HG03095 (cell line): ENCODE data around the gene MBOAT1.

ENCODE experiments used
- ATAC-seq: cut with Tn5 transposase; IDR thresholded peaks from one replicate; pipeline ENCODE4 v1.9.1; 2021; ENCODE audit warnings: moderate library complexity; ENCODE audit not compliant: unreplicated experiment

MBOAT1 gene

DNA sequence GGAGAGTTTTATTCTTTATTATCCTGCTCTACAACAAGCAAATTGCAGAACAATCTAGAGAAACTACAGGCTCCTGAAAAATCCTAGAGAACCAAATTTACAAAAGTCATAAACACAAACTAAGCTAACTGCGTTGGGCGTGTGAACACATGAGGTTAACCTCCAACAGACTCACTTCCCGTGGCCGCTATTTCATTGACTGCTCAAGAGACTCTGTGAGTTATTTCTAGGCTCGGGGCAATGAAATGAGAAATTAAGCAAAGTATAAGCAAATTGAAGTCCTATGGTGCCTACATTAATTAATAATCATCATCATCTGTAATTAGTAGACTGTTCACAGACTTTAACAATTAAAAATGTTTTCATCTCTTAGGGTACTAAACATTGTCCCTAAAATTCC lies 100.0 kb downstream of the MBOAT1 start:
- no peak for ATAC-seq

DNA sequence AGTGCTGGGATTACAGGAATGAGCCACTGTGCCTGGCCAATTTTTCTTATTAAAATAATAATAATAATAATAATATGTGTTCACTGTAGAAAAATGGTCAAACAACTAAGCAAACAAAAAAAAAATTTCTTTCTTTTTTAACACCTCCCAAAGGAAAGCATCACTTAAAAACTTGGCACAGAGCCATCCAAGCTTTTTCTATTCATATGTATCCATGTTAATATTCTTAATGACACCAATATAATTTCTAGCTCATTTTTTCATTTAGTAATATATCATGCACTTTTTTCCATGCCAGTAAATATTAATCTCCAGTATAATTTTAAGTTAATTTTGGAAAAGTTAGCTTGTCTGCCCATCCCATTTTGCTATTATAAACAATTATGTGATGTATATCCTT lies 101.8 kb downstream of the MBOAT1 start:
- no peak for ATAC-seq

DNA sequence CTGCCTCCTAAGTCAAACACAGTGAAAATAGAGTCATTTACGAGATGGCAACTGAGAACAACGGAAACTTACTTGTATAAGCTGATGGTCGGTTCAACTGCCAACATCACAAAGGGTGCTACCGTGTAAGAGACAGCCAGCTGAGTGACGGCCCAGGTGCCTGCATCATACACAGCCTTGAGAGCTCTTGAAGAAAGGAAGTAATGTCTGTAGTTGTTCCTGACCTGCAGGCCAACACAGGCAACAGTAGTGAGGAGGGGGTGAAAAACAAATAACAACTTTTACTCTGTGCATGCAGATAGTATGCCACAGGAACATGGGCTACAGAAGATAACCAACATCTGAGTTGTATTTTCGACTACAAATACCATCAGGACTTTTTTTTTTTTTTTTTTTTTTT lies 102.7 kb downstream of the MBOAT1 start:
- ATAC-seq, result no peak

DNA sequence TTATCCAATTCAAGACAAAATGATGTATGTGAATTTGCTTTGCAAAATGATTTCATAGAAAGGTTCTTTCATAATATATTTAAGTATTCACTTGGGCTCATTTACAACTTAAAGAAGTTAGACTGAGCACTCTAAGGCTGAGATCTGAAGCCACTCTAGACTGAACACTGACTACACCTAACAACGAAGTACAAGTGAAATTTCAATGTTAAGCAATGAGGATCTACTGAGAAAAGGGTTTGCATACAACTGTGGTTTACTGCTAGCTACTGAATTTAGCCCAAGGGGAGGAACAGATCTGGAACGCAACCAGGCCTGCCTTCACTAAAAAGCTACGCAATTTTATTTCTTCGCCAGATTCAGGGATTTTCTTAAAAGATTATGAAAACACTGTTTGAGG lies 106.4 kb downstream of the MBOAT1 start:
- no peak for ATAC-seq

DNA sequence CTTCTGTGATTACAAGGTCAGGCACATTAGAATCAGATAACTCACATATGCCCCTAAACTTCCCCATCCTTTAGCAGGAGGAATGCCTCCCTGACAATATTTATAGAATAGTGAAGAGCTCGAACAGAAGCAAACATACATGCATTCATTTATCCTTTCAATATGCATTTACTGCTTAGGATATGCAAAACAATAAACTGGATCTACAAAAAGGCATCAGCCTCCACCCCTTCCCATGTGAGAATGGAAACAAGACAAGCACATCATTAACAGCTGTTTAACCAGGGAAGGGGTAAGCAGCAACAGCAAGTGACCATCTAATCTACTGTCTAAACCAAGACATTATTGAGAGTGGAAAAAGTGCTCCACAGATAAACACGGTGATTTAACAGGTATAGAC lies 107.6 kb downstream of the MBOAT1 start:
- no peak for ATAC-seq

DNA sequence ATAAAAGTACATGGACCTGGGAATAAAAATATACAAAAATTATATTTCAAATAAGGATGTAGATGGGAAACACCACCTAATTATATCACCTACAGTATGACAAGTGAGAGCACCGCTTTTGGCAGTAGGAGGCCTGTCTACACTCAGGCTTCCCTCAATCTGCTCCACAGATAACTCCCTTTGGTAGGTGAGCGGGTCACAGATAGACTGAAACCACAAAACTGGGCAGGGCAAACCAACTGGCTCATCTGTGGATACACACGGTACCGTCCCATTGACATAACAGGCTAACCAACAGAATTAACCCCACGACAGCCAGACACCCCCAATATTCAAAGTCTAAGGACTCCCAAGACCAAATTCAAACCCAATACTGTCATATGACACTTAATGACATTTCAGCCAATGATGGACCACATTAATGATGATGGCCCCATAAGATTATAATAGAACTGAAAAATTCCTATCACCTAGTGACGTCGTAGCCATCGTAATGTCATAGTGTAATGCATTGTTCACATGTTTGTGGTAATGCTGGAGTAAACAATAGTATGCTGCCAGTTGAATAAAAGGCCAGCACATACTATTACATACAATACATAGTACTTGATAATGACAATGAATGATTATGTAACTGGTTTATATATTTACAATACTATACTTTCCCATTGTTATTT lies 109.7 kb downstream of the MBOAT1 start:
- ATAC-seq, result no peak

DNA sequence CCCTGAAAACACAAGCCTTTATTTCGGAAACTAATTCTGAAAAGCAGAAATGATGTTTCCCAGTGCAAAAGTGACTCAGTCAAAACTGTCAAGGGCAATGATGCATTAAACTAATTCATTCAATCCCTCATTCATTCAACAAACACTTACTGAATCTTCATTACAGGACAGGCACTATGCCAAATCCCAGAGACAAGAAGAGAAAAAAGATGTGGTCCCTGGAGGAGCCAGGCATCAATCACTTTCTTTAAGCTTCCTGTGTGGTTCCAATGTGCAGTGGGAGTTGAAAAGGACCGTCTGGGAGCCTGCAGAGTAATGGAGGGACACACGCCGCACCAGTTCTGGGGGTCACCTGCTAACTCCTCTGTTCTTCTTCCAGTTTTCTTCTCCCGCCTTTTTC lies 113.1 kb downstream of the MBOAT1 start:
- ATAC-seq, result no peak

DNA sequence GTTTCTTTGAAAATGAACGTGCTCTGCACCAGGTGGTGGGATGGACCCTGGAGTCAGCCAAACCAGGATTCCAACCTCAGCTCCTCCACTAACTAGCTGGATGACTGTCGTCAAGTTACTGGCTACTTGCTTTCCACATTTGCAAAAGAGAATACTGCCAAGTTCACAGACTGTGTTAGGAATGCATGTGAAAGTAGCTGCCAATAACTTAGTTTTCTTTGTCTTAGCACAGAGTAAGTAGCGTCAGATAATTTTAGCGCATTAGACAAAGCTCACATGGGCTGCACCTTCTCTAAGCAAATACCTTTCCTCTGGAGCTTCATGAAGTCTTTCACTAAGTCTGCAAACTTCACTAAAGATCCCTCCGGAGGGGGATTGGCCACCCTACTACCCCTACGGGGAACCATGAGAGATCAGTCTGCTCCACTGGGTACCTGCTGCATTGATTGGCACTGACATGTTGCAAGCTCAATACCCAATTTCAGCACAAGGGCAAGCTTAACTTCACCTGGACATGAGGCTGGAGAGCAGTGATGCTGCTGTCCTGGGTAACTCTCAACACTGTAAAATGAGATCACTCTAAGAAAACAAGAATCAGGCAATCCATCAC lies 113.9 kb downstream of the MBOAT1 start:
- ATAC-seq, result no peak

DNA sequence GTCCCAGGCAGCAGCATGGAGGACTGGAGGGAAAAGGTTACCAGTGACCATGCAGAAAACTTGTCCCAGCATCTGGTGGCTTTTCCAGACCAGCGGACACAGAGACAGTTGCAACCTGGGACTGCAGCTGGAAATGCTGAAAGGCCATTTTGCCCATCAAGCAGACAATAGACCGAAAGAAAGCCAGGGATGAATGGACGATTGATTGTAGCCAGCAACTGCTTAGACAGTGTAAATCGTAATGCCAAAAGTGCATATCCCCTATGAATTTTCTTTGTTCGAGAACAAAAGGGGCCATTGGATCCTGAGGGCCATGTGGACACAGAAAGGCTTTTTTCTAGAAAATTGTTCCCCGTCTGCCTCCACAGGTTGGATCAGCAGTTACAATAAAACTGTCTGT lies 115.7 kb downstream of the MBOAT1 start:
- no peak for ATAC-seq

DNA sequence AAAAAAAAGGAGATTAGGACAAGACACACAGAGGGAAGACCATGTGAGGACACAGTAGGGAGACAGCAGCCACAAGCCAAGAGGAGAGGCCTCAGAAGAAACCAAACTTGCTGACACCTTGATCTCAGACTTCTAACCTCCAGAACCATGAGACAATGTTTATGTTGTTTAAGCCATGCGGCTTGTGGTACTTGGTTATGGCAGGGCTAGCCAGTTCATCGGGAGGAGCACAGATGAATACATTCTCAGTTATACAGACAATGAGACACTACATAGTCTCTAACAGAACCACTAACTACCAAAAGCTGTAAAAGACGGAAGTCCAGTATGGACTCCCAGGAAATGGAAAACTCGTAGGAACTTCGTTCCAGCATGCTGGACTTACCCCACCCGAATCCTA lies 116.8 kb downstream of the MBOAT1 start:
- no peak for ATAC-seq

DNA sequence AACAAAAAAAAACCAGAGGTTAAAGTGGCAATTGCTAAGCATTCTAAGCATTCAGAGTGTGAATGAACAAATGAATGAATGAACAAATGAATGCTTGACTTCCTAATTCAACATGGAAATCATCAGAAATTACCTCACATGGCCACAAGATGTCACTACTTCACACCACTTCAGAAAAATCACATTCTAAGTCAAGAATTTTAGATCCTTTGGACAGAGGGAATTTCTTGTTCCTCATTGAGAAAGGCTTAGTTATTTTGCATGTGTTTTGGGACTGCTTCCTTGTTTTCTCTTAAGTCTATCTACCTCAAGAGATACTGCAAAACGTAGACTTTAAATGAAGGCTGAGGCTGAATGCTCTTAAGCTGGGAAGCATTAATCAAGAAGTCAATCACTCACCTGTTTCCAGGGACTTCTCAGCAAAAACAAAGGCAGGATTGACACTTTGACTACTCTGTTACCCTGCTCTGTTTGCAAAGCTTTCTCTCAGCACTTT lies 120.2 kb downstream of the MBOAT1 start:
- peak; percentile 57 for ATAC-seq

DNA sequence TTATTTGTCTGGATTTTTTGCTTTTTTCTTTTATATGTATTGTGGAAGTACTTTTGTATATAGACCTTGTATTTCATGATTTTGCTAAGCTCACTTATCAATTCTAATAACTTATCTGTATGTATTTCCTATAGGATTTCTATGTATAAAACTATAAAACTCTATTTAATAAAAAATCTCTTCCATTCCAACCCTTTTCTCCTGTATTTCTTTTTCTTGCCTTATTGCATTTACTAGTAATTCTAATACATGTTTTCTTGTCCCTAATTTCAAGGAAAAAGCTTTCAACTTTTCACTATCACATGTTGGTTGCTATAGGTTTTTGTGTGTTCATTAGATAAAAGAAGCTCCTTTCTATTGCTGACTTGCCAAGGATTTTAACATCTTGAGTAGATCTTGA lies 125.3 kb downstream of the MBOAT1 start:
- ATAC-seq, result no peak

DNA sequence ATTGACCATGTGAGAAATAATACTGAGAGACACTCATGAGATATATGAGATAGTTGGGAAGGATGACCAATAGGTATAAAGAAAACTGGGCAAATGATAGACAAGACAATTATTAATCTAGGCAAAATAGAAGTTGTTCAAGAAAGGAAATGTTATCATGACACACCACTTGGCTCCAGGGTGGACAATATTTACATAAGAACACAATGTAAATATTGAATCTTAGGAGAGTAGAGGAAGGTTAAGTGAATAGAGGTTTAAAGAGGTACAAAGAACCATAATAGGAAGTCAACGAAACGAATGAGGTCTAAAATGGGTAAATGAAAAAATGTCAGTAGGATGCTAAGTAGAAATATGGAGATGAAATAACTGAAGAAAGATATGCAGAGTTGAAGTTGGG lies 126.5 kb downstream of the MBOAT1 start:
- ATAC-seq, result no peak

DNA sequence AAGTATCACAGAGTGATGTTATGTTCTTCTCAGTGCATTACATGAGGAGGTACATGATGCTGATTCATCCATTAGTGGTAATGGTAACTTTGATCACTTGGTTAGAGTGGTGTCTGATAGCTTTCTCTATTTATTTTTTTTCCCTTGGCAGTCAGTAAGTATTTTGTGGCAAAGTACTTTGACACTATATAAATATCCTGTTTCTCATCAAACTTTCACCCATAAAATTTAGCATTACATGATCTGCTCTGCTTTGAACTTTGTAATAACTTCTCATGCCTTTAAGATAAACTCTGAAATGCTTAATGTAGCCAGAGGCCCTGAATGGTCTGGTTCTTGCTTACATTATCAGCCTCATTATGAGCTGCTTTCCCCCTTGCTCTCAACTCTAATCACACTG lies 127.9 kb downstream of the MBOAT1 start:
- no peak for ATAC-seq

DNA sequence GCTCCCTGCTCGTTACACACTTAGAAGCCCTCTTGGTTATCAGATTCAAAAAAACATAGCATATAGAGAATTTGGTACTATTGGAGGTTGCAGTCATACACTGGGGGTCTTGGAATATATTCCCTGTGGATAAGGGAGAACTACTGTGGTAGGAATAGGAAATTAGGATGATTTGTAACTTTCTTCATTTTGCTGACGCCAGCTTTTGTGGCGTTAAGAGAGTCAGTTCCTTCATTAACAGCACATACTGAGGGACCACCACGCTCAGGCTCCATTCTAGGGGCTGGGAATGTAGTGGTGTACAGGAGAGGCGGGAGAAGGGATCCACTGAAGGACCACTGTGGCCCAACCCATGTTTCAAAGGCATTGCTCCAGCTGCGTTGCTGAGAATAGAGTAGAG lies 140.3 kb downstream of the MBOAT1 start:
- ATAC-seq, result no peak

DNA sequence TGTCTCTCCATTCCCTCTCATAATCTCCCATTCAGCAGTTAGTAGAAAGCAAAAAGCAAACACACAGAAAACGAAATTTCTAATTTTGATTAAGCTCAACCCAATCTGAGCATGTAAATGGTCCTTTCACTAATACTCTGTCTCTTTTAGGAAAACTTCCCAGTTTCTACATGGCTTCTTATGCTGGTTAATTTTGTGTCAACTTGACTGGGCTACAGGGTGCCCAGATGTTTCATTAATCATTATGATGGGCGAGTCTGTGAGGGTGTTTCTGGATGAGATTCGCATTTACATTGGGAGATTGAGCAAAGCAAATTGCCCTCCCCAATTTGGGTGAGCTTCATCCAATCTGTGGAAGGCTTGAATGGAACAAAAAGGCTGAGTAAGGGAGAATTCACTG lies 142.2 kb downstream of the MBOAT1 start:
- ATAC-seq, result no peak

DNA sequence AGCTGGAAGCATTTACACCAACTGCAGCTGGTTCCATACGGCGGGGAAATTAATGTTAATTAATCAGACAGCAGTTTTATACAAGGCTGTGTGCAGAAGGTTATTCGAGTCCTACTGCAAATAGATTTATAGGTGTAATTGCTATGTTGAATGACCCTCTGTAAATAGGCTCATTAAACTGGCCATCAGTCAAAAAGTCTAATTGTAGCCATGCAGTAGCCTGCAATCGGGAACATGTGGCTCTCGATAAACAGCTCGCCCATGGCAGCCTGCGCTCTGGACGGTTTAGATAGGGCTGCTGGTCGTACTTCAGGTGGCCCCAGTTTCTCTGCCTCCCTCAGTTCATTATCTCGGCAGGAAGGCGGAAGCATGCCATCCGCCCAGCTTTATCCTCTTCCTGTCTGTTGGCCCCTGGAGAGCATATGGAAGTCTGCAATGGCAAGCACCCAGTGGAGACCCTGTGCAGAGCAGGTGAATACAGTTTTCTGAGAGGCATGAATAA lies 143.2 kb downstream of the MBOAT1 start:
- no peak for ATAC-seq

DNA sequence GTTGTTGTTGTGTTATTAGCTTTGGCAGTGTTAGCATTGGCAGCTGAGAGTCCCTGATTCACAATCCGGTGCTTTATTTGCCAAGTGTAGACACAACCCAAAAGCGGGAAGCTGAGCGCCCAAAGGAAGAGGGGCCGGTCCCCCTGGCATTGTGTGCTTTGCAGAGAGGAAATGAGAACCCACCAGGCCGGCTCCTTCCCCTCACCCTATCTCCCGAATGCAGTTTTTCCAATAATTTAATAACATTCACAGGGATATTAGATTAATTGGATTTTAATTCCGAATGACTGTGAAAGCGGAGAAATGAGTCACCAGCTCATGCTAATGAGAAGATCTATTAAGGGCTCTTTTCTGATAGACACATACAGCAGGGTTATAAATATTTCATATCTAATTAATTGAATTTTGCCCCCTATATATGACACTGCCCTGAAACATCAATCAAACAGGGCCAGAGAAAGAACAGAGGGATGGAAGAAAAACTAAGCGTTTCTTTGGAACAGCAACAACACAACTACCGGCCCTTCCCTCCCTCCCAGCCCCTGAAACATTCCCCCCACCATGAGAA lies 143.8 kb downstream of the MBOAT1 start:
- no peak for ATAC-seq

DNA sequence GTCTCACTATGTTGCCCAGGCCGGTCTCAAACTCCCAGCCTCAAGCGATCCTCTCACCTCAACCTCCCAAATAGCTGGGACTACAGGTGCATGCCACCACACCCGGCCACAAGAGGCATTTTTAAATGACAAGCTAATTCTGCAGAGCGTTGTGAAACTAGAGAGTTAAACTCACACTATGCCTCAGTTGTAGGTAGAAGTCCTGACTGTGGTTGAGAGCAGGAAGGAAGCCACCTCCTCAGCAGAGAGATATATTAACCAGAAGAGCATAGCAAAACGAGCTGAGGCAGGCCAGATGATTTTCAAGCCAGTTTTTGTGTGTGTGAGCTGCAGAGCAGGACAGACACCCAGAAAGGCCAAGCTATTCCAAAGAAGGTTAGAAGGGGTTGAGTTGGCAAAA lies 150.3 kb downstream of the MBOAT1 start:
- ATAC-seq, result no peak

DNA sequence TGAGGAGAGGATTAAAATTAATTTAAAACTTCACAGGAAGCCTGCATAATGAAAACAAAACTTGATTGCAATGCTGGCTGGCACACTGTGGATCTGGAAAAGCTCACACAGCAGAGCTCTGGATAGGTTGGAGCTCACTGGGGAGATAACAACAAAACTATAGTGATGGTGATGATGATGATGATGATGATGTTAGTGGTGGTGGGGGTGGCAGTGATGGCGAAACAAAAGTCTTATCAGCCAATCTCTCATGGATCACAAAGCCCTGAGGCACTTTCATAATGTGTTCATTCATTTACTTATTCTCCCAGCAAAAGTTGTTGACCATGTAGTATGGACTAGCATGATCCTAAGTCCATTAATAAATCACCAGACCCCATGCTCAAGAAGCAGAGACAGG lies 152.0 kb downstream of the MBOAT1 start:
- no peak for ATAC-seq

DNA sequence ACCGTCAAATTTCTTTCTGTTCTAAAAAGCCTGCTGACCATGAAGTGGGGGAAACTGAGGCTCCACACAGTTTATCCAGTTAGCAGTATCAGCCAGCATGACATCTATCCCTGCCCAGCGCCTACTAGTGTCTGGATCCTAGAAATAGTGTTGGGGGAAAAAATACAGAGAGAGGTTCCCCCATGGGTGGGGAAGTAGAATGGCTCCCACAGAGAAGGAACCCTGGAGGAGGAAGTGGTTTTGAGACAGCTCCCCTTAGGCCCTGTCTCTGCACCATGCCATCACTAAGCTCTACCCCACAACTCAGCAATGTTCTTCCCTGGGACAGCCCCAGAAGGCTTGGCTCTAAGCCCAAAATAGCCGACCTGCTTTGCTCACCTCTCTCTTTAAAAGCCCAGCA lies 153.4 kb downstream of the MBOAT1 start:
- ATAC-seq, result no peak

DNA sequence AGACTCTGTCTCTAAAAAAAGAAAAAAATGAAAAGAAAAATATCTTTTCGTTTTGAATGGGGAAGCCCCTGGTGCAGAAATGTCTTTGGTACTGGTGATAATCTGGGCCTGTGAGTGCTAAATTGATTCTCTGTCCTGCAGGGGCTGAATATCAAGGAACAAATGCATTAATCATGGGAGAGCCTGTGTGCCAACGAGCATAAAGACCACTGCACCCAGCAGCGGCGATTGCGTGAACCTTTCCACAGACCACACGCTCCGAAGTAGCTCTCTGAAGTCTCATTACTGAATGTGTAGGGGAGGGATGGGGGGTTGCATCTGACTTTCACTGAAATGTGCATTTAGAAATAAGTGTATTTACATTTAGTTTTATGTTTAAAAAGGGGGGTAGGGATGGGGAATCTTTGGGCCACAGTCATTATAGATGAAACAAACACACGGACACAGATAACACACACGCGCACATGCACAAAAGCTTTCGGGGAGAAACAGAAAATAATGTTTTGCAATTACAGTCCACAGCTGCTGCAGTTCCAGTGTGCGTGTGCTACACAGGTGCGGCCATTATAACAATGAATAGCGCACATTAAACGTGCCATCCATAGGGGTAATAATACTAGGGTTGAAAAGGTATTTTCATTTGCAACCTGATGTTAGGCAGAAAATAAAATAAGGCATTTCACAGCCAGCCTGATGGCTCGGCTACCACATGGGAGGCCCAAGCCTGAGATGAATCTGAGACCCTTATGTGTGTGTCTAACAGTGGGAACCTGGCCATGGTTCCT lies 154.0 kb downstream of the MBOAT1 start:
- ATAC-seq, result no peak
